ENCODE results near the gene PPFIA2. TPM values are rescaled to one million over a fixed set of nuclear protein-coding genes. Genes with fewer than 3 reads are reported as not detected.

PPFIA2 gene
- total RNA-seq, 5 donors from 2014 or later (not counting 1 experiment from before 2014, with no cell fraction given) = not detected

DNA sequence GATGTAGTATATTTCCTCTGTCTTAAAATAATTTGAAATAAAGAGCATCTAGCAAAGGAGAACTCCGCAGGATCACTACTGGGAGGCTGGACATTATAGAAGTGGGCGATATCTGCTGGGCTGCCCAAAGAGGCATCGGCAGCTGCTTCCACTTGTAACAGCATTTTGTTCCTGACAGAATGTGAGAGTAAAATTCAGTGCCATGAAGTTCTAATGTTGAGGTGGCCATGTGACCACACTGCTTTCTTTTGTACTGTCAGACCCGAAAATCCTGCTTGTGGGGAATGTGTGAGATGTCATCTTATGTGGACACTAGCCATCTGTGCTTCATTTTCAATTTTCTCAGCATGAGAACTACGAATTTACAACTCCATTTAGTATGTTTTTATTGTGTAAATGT is 529.4 kb downstream of the PPFIA2 start:
- H3K27me3 Mint-ChIP-seq = no peaks in the 10 kb centered on the region
- peaks cover 0 to 12% (median 10%) of the 10 kb centered on the region in 3 donors for H3K9me3 Mint-ChIP-seq
- Histone ChIP-seq H3K9me3 (no peaks in the 10 kb centered on the region), H3K27ac (ENCODE audit: low read length) (no peak overlapping the region), H3K4me1 (ENCODE audit: control insufficient read depth in 1 of 2, extremely low read depth in 1 of 2, insufficient read depth in 2 of 2, low read length in 2 of 2) (no peaks in the 10 kb centered on the region), H3K36me3 (ENCODE audit: control insufficient read depth in 2 of 2, extremely low read depth in 1 of 2, insufficient read depth in 1 of 2, low read length in 1 of 2) (no peaks in the 10 kb centered on the region), H3K27me3 (replicated peaks in 1 of 2; ENCODE audit: control insufficient read depth in 2 of 2, extremely low read depth in 1 of 2, insufficient read depth in 2 of 2, low read length in 1 of 2) (no peaks in the 10 kb centered on the region), H3K4me3 (ENCODE audit: control insufficient read depth in 1 of 2, extremely low read depth in 1 of 2, low read length in 1 of 2) (no peak overlapping the region)
- CTCF ChIA-PET = no interaction called here
- POLR2A ChIA-PET = no interaction called here
- H3K4me1 Mint-ChIP-seq = no peaks in the 10 kb centered on the region
- no peak overlapping the region for H3K4me3 Mint-ChIP-seq
- no peaks in the 10 kb centered on the region for H3K36me3 Mint-ChIP-seq
- WGBS (ENCODE audit: insufficient coverage) = 90% methylated on average over 3 of the region's 5 CpGs
- H3K27ac Mint-ChIP-seq = no peak overlapping the region
- no peak for ATAC-seq (replicated peaks in 1 of 4)
- no peak for DNase-seq

GRCh38 chr12:81224626-81225025 is 534.5 kb downstream of the PPFIA2 start:
- ChIA-PET POLR2A (no interaction called here), CTCF (no interaction called here)
- DNase-seq (no peak), ATAC-seq (replicated peaks in 1 of 4) (no peak)
- H3K36me3 Mint-ChIP-seq = no peaks in the 10 kb centered on the region
- 94% methylated on average over 3 of the region's 6 CpGs for WGBS (ENCODE audit: insufficient coverage)
- no peak overlapping the region for H3K27ac ChIP-seq (ENCODE audit: low read length)
- peaks cover 0 to 12% (median 7%) of the 10 kb centered on the region in 3 donors for H3K9me3 Mint-ChIP-seq
- no peak overlapping the region for H3K4me3 ChIP-seq (ENCODE audit: control insufficient read depth in 1 of 2, extremely low read depth in 1 of 2, low read length in 1 of 2)
- no peaks in the 10 kb centered on the region for H3K27me3 ChIP-seq (replicated peaks in 1 of 2; ENCODE audit: control insufficient read depth in 2 of 2, extremely low read depth in 1 of 2, insufficient read depth in 2 of 2, low read length in 1 of 2)
- no peaks in the 10 kb centered on the region for H3K4me1 ChIP-seq (ENCODE audit: control insufficient read depth in 1 of 2, extremely low read depth in 1 of 2, insufficient read depth in 2 of 2, low read length in 2 of 2)
- no peaks in the 10 kb centered on the region for H3K27me3 Mint-ChIP-seq
- H3K36me3 ChIP-seq (ENCODE audit: control insufficient read depth in 2 of 2, extremely low read depth in 1 of 2, insufficient read depth in 1 of 2, low read length in 1 of 2) = no peaks in the 10 kb centered on the region
- no peaks in the 10 kb centered on the region for H3K9me3 ChIP-seq
- H3K4me3 Mint-ChIP-seq = no peak overlapping the region
- H3K4me1 Mint-ChIP-seq = no peaks in the 10 kb centered on the region
- H3K27ac Mint-ChIP-seq = no peak overlapping the region

DNA sequence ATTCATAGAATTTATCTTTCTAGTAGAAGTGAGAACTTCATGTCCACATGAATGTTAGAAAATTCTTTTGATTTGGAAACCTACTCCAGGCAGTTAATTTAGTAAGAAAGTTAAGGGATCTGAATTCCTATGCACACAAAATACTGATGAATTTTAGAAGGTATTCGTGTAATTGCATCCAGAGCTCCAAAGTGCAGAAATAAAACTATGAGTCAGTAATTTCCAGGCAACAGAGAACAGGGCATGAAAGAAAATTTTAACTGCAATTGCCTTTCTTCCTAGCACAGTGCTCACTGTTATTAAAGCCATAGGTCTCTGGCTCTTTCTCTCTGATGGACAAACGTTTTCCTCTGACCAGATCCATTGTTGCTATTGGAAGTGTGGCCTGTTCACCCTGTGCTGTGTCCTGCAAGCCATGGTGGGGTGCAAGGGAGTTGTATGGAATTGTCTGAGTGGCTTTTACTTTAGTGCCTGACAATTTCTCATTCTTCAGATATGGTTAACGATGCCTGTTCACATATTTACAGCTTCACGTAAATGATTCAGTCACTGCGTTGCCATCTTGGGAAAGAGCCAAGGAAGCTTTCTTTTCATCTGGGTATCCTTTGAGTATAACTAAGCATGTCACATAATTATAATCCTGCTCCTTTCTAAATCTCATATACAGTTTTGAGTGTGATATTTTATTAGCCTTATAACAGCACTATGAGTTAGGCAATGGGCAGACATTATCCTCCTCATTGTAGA is 536.1 kb downstream of the PPFIA2 start:
- no peak overlapping the region for H3K27ac ChIP-seq (ENCODE audit: low read length)
- no peak for DNase-seq
- H3K4me1 Mint-ChIP-seq = no peaks in the 10 kb centered on the region
- ATAC-seq (replicated peaks in 1 of 4) = no peak
- no peaks in the 10 kb centered on the region for H3K9me3 ChIP-seq
- no peak overlapping the region for H3K4me3 ChIP-seq (ENCODE audit: control insufficient read depth in 1 of 2, extremely low read depth in 1 of 2, low read length in 1 of 2)
- no peaks in the 10 kb centered on the region for H3K27me3 Mint-ChIP-seq
- ChIA-PET POLR2A (no interaction called here), CTCF (interaction anchor here in 1 of 2 donors (0.6 kb wide), 1 partner anchor 42 kb away, joined by 3 read pairs; no protein-coding TSS in a partner anchor)
- H3K27me3 ChIP-seq (replicated peaks in 1 of 2; ENCODE audit: control insufficient read depth in 2 of 2, extremely low read depth in 1 of 2, insufficient read depth in 2 of 2, low read length in 1 of 2) = no peaks in the 10 kb centered on the region
- H3K36me3 Mint-ChIP-seq = no peaks in the 10 kb centered on the region
- no peak overlapping the region for H3K4me3 Mint-ChIP-seq
- 100% methylated on average over 2 of the region's 5 CpGs for WGBS (ENCODE audit: insufficient coverage)
- H3K36me3 ChIP-seq (ENCODE audit: control insufficient read depth in 2 of 2, extremely low read depth in 1 of 2, insufficient read depth in 1 of 2, low read length in 1 of 2) = no peaks in the 10 kb centered on the region
- H3K27ac Mint-ChIP-seq = no peak overlapping the region
- H3K9me3 Mint-ChIP-seq = peaks cover 3 to 12% (median 7%) of the 10 kb centered on the region in 3 donors
- H3K4me1 ChIP-seq (ENCODE audit: control insufficient read depth in 1 of 2, extremely low read depth in 1 of 2, insufficient read depth in 2 of 2, low read length in 2 of 2) = no peaks in the 10 kb centered on the region

- Histone ChIP-seq H3K4me3 (ENCODE audit: control insufficient read depth in 1 of 2, extremely low read depth in 1 of 2, low read length in 1 of 2) (no peak overlapping the region), H3K36me3 (ENCODE audit: control insufficient read depth in 2 of 2, extremely low read depth in 1 of 2, insufficient read depth in 1 of 2, low read length in 1 of 2) (no peaks in the 10 kb centered on the region), H3K9me3 (no peaks in the 10 kb centered on the region), H3K27me3 (replicated peaks in 1 of 2; ENCODE audit: control insufficient read depth in 2 of 2, extremely low read depth in 1 of 2, insufficient read depth in 2 of 2, low read length in 1 of 2) (no peaks in the 10 kb centered on the region), H3K4me1 (ENCODE audit: control insufficient read depth in 1 of 2, extremely low read depth in 1 of 2, insufficient read depth in 2 of 2, low read length in 2 of 2) (no peaks in the 10 kb centered on the region), H3K27ac (ENCODE audit: low read length) (no peak overlapping the region)
- no CpG with 5 or more reads among the region's 1 CpG for WGBS (ENCODE audit: insufficient coverage)
- no peak for DNase-seq
- Mint-ChIP-seq H3K27me3 (no peaks in the 10 kb centered on the region), H3K4me1 (no peaks in the 10 kb centered on the region), H3K36me3 (no peaks in the 10 kb centered on the region), H3K27ac (no peak overlapping the region), H3K4me3 (no peak overlapping the region), H3K9me3 (peaks cover 3 to 4% (median 4%) of the 10 kb centered on the region in 3 donors)
- ATAC-seq (replicated peaks in 1 of 4) = no peak
- CTCF ChIA-PET = no interaction called here
- POLR2A ChIA-PET = no interaction called here
These were observed 537.5 kb downstream of the PPFIA2 start for GRCh38 chr12:81221681-81222080.

DNA sequence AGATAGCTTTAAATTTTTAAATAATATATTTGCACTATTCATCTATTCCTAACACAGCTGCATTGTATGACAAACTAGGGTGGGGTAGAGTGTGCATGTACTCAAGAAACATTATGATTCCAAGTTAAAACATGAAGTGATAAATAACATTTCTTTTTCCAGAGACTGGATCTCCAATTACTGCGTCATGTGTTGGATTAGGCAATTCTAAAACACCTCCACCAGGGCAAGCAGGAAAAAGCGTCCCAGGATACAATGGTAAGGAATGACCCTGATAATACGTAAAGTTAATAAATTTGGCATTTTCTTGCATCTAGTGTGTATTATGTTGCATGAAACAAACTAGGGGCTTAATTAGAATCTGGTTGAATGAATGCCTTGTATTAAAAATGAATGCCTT is 542.4 kb downstream of the PPFIA2 start:
- DNase-seq = no peak
- no CpG with 5 or more reads among the region's 3 CpGs for WGBS (ENCODE audit: insufficient coverage)
- no peaks in the 10 kb centered on the region for H3K27me3 ChIP-seq (replicated peaks in 1 of 2; ENCODE audit: control insufficient read depth in 2 of 2, extremely low read depth in 1 of 2, insufficient read depth in 2 of 2, low read length in 1 of 2)
- H3K27me3 Mint-ChIP-seq = no peaks in the 10 kb centered on the region
- ChIA-PET POLR2A (no interaction called here), CTCF (no interaction called here)
- no peaks in the 10 kb centered on the region for H3K4me1 ChIP-seq (ENCODE audit: control insufficient read depth in 1 of 2, extremely low read depth in 1 of 2, insufficient read depth in 2 of 2, low read length in 2 of 2)
- H3K4me3 Mint-ChIP-seq = no peak overlapping the region
- no peaks in the 10 kb centered on the region for H3K4me1 Mint-ChIP-seq
- no peaks in the 10 kb centered on the region for H3K9me3 ChIP-seq
- H3K9me3 Mint-ChIP-seq = peaks cover 3 to 11% (median 3%) of the 10 kb centered on the region in 3 donors
- H3K27ac ChIP-seq (ENCODE audit: low read length) = no peak overlapping the region
- no peaks in the 10 kb centered on the region for H3K36me3 ChIP-seq (ENCODE audit: control insufficient read depth in 2 of 2, extremely low read depth in 1 of 2, insufficient read depth in 1 of 2, low read length in 1 of 2)
- no peak for ATAC-seq (replicated peaks in 1 of 4)
- H3K36me3 Mint-ChIP-seq = no peaks in the 10 kb centered on the region
- H3K4me3 ChIP-seq (ENCODE audit: control insufficient read depth in 1 of 2, extremely low read depth in 1 of 2, low read length in 1 of 2) = no peak overlapping the region
- H3K27ac Mint-ChIP-seq = no peak overlapping the region

GRCh38 chr12:81212996-81213696 is 546.0 kb downstream of the PPFIA2 start:
- Mint-ChIP-seq H3K36me3 (no peaks in the 10 kb centered on the region), H3K4me3 (no peak overlapping the region), H3K27me3 (no peaks in the 10 kb centered on the region), H3K4me1 (no peaks in the 10 kb centered on the region), H3K27ac (no peak overlapping the region), H3K9me3 (peaks cover 0 to 12% (median 4%) of the 10 kb centered on the region in 3 donors)
- 20% methylated on average over 1 of the region's 4 CpGs for WGBS (ENCODE audit: insufficient coverage)
- H3K36me3 ChIP-seq (ENCODE audit: control insufficient read depth in 2 of 2, extremely low read depth in 1 of 2, insufficient read depth in 1 of 2, low read length in 1 of 2) = no peaks in the 10 kb centered on the region
- ATAC-seq (replicated peaks in 1 of 4) (no peak), DNase-seq (no peak)
- H3K4me3 ChIP-seq (ENCODE audit: control insufficient read depth in 1 of 2, extremely low read depth in 1 of 2, low read length in 1 of 2) = no peak overlapping the region
- no peak overlapping the region for H3K27ac ChIP-seq (ENCODE audit: low read length)
- no peaks in the 10 kb centered on the region for H3K4me1 ChIP-seq (ENCODE audit: control insufficient read depth in 1 of 2, extremely low read depth in 1 of 2, insufficient read depth in 2 of 2, low read length in 2 of 2)
- POLR2A ChIA-PET = no interaction called here
- no peaks in the 10 kb centered on the region for H3K27me3 ChIP-seq (replicated peaks in 1 of 2; ENCODE audit: control insufficient read depth in 2 of 2, extremely low read depth in 1 of 2, insufficient read depth in 2 of 2, low read length in 1 of 2)
- H3K9me3 ChIP-seq = no peaks in the 10 kb centered on the region
- CTCF ChIA-PET = no interaction called here
